ENCODE data around the gene TMEM232. TPM values are rescaled to one million over a fixed set of nuclear protein-coding genes. Genes with fewer than 3 reads are reported as not detected.

Gene TMEM232
- total and polyA plus RNA-seq, 8 donors, result 1.2 to 8.8 (median 5.2) TPM; not detected in 3

DNA sequence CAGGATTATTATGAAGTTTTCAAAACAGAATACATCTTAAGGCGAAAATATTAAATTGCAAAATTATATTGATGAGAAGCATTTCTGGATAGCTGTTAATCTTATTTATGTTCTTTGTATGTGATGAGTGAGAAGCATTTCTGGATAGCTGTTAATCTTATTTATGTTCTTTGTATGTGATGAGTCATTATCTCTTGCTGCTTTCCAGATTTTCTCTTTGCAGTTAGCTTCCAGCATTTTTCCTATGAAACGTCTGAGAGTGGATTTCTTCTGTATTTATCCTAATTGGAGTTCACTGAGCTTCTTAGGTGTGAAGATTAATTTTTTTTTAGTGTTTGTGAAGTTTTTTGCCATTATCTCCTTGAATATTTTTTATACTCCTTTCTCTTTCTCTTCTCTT is 8.2 kb downstream of the TMEM232 start:
- Histone ChIP-seq H3K27me3 (no peaks in the 10 kb centered on the region), H3K4me3 (no peak overlapping the region), H3K9me3 (no peaks in the 10 kb centered on the region), H3K36me3 (no peaks in the 10 kb centered on the region), H3K4me1 (no peaks in the 10 kb centered on the region), H3K27ac (no peak overlapping the region)
- TF ChIP-seq POLR2A (IDR thresholded peaks at IDR 0.05), result no peak
- TF ChIP-seq POLR2AphosphoS5 (IDR thresholded peaks at IDR 0.05), result no peak
- TF ChIP-seq CTCF (IDR thresholded peaks at IDR 0.05), result no peak
- no peak for TF ChIP-seq EP300 (IDR thresholded peaks at IDR 0.05)
- no peak for DNase-seq
- WGBS, 5 donors, result 58 to 74% (median 69%) methylated on average over 2 of the region's 2 CpGs
- intact Hi-C loops (cut with DNase I; ENCODE audit: low total_unique reads), result no loop called here

DNA sequence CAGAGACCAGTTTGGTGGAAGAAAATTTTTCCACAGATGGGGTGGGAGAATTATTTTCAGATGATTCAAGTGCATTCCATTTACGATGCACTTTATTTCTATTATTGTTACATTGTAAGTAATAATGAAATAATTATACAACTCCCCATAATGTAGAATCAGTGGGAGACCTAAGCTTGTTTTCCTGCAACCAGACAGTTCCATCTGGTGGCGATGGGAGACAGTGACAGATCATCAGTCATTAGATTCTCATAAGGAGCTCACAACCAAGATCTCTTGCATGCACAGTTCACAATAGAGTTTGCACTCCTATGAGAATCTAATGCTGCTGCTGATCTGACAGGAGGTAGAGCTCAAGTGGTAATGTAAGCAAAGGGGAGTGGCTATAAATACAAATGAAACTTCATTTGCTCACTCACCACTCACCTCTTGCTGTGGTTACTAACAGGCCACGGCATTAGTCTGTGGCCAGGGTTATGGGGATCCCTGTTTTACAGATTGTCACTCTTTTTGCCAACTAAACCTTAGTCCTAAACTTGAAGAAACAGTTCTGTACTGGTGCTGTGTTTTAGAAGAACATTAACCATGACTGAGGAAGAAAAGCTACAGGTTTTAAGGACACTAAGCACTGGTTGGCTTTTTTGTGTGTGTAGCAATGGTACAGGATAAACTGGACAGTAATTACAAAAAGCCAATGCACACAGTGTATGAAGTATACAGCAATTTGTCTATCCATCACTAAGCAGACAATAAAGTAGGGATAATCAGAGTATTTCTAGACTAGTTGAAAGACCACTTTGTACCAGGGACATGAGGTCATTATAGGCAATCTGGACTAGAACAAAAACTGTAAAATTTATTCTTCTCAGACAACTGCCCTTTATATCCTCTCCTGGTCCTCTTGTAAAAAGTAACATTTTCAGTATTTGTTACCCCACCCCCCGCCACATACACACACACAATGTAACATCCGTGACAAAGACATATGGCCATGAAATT is 9.9 kb downstream of the TMEM232 start:
- intact Hi-C loops (cut with DNase I; ENCODE audit: low total_unique reads), result no loop called here
- H3K27ac ChIP-seq, result no peak overlapping the region
- DNase-seq, result no peak
- H3K27me3 ChIP-seq, result no peaks in the 10 kb centered on the region
- no peaks in the 10 kb centered on the region for H3K4me1 ChIP-seq
- H3K36me3 ChIP-seq, result no peaks in the 10 kb centered on the region
- H3K4me3 ChIP-seq, result no peak overlapping the region
- TF ChIP-seq POLR2A (IDR thresholded peaks at IDR 0.05), result no peak
- TF ChIP-seq EP300 (IDR thresholded peaks at IDR 0.05), result no peak
- no peak for TF ChIP-seq CTCF (IDR thresholded peaks at IDR 0.05)
- TF ChIP-seq POLR2AphosphoS5 (IDR thresholded peaks at IDR 0.05), result no peak
- no peaks in the 10 kb centered on the region for H3K9me3 ChIP-seq
- 70 to 89% (median 84%) methylated on average over 5 of the region's 5 CpGs for WGBS, 5 donors

- Histone ChIP-seq H3K36me3 (no peaks in the 10 kb centered on the region), H3K4me3 (no peak overlapping the region), H3K27ac (no peak overlapping the region), H3K9me3 (no peaks in the 10 kb centered on the region), H3K4me1 (peaks cover 0 to 15% (median 2%) of the 10 kb centered on the region in 4 donors), H3K27me3 (no peaks in the 10 kb centered on the region)
- intact Hi-C loops (cut with DNase I; ENCODE audit: low total_unique reads), result no loop called here
- no peak for DNase-seq
- TF ChIP-seq EP300 (IDR thresholded peaks at IDR 0.05), result no peak
- TF ChIP-seq POLR2AphosphoS5 (IDR thresholded peaks at IDR 0.05), result no peak
- no peak for TF ChIP-seq CTCF (IDR thresholded peaks at IDR 0.05)
- TF ChIP-seq POLR2A (IDR thresholded peaks at IDR 0.05), result no peak
- 68 to 82% (median 76%) methylated on average over 3 of the region's 3 CpGs for WGBS, 5 donors
These were observed 19.1 kb downstream of the TMEM232 start for GRCh38 chr5:110707260-110707844.

- no peak for TF ChIP-seq CTCF (IDR thresholded peaks at IDR 0.05)
- no peak for TF ChIP-seq POLR2AphosphoS5 (IDR thresholded peaks at IDR 0.05)
- TF ChIP-seq EP300 (IDR thresholded peaks at IDR 0.05), result no peak
- TF ChIP-seq POLR2A (IDR thresholded peaks at IDR 0.05), result no peak
- Histone ChIP-seq H3K4me1 (peaks cover 0 to 15% (median 2%) of the 10 kb centered on the region in 4 donors), H3K27ac (no peak overlapping the region), H3K4me3 (no peak overlapping the region), H3K36me3 (no peaks in the 10 kb centered on the region), H3K27me3 (no peaks in the 10 kb centered on the region), H3K9me3 (no peaks in the 10 kb centered on the region)
- DNase-seq, result no peak
- intact Hi-C loops (cut with DNase I; ENCODE audit: low total_unique reads), result no loop called here
These were observed 21.1 kb downstream of the TMEM232 start for GRCh38 chr5:110705349-110705748.

All from stomach (tissue), 9 donors.